Ramos (cell line): ENCODE data around the gene CCDC112.
"Not testable (repeated sequence)": the region's sequence is repeated elsewhere in the genome, so short reads cannot be mapped to it uniquely, and the experiment has no call there.

Experiments used
- in situ Hi-C: fragments of 300-500 bp; cut with MboI; formaldehyde crosslinking; loops from one replicate; pipeline ENCODE4 v1.14.3; 2022; ENCODE audit warnings: low sequenced_read_pairs; ENCODE audit not compliant: unreplicated experiment

CCDC112 gene

DNA sequence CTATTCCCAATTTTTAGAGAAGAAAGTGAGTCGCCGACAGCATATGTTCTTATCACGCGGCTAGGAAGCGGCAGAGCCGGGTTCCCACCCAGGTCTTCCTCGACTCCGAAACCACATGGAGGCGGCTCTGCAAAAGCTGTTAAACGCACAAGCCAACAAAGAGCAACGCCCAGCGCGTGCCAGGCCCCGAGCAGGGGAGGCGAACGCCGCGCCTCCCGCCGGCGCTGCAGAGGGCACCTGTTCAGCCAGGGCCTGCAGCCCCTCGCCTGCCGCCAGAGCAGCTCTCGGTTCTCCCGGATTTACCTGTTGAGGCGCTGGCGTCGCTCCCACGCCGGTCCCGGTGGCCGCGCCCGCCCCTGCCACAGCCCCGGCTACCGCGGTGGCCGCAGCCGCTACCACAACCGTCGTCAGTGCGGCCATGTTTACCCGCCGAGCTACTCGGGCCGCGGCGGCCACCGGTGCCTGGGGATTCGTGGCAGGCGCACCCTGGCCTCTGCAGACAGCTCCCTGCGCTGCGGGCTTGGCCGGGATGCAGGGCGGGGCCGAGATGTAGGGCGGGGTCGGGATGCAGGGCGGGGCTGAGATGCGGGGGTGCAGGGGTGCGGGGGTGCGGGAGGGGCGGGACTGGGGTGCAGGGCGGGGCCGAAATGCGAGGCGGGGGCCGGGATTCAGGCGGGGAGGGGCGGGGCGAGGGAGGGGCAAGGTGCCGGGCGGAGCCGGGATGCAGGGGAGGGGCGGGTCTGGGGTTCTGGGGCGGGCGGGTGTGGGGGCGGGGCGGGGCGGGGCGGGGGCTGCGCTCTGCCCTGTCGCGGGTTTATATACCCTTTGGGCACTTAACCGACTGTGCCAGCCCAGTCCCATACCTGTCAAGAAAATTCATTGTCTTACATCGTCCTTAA is at the start of gene CCDC112:
Gene CCDC112, minus strand, starts transcription at position 531 of the 899 bp plus-strand sequence. Its CDS starts 111 bp downstream, at position 420.
- in situ Hi-C loops, result loop anchor here (25.0 kb wide), 1 partner anchor 541 kb away; the partner anchor contains the start of genes AP3S1 and ATG12

DNA sequence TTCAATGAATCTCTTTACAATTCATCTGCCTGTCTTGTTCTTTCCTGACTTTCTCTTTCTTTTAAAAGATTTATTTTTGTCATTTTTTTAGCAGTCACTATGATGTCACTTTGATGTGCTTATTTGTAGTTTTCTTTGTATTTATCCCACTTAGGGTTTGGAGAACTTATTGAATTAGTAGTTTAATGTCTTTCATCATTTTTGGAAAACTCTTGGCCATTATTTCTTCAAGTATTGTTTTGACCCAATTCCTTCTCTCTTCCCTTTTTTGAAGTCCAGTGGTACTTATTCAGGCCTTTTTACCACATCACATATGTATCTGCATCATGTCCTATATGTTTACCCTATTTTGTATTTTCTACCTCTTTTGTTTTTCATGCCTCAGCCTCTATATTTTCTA is 48.9 kb upstream of the CCDC112 start:
- in situ Hi-C loops, result no loop called here

GRCh38 chr5:115343855-115344254 is 47.4 kb upstream of the CCDC112 start:
- in situ Hi-C loops, result no loop called here

DNA sequence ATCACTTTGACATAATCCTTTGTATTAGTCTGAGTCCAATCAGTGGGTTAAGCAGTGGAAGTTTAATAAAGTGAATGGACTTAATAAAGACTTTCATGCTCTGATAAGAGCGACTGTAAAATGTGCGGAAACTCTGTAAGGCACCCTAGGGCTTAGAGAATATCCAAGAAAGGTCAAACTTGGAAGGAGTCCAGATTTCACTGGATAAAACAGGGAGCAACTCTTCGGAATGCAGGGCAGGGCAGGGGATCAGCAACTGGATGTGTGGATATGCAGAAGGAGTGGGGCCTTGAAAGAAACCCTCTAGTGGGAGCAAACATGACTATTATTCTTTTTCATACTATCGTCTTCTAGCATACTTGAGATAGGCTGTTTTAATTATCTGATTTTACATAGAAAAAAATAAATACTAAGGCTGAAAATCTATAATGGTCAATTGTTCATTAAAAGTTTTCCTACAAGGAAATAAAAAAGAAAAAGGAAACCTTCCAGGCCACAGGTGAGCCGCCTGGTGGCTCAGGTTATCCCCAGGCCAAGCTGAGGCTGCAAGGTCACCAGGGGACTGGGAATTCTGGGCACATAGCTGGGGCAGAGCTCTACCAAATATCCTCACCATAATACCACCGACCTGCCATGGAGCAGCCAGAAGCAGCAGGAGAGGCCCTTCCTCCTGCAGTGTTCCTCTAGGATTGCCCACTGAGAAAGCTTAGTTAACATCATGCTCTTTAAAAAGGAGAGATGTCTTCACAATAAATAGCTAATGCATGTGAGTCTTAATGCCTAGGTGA is 46.3 kb upstream of the CCDC112 start:
- in situ Hi-C loops, result no loop called here

GRCh38 chr5:115341745-115342144 is 45.3 kb upstream of the CCDC112 start:
- in situ Hi-C loops, result no loop called here

DNA sequence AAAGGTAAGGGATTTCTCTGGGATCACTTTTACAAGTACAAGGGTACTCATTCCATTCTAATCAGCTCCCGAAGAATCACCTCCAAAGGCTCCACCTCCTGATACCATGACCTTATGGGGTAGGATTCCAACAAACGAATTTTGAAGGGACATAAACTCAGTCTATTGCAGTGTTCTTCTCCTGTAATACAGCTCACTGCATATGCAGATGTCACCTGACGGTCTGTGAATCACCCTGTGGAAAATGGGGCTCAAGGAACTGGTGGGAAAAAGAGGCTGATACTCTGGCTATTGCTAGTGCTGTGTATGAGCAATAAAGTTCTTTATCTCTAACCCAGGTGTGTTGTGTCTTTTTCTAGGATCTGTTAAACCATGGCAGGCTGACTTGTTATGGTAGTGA is 42.4 kb upstream of the CCDC112 start:
- in situ Hi-C loops, result no loop called here

DNA sequence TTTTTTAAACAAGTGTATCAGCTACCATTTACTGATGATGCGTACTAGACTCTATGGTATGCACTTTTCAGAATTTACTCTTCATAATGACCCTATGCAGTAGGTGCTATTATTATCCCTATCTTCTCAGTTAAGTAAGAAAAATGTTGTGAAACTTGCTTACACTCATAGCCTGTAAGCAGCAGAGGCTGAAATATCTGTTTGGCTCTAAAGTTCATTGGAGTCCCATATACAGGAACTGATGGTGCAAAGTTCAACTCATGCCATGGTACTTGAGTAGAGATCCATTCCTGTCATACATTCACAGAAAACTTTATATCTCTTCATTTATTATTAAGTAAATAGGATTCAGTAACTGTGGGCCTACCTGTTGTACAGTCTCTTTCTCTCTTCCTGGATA is 41.4 kb upstream of the CCDC112 start:
- in situ Hi-C loops, result no loop called here

GRCh38 chr5:115336964-115337363 is 40.5 kb upstream of the CCDC112 start:
- in situ Hi-C loops, result no loop called here

- in situ Hi-C loops, result no loop called here
Observed at GRCh38 chr5:115336201-115336720, 39.8 kb upstream of the CCDC112 start.

DNA sequence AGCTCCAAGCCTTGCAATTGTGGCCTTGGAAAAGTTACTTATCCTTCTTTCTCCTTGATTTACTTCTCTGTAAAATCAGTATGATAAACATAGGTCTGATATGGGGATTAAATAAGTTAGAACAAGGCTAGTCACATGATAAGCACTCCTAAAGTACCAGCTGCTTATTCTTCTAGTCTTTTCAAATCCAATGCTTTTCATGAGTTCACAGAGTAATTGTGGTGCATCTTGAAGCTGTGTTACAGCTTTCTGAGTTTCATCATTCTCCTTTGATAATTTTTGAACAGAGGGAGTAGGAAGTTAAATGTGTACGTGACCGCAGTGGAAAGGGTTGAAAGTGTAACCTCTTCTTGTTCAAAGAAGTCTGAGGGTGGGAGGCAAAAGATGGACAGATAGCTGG is 38.8 kb upstream of the CCDC112 start:
- in situ Hi-C loops, result no loop called here

- in situ Hi-C loops, result no loop called here
Observed at GRCh38 chr5:115333164-115333563, 36.7 kb upstream of the CCDC112 start.

DNA sequence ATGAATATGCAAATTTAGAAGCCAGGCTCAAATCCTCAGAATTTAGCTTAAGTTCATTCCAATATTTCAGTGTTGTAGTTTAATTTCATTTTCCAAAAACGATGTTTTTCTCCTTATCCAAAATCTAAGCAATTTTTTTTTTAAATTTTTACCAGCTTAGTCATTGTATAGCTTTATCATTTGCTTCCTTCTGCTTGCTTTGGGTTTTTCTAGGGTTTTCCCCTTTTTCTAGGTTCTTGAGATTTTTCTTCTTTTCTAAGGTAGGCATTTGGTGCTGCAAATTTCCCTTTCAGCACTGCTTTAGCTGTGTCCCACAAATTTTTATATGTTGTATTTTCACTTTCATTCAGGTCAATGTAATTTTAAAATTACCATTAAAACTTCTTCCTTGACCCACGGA is 34.4 kb upstream of the CCDC112 start:
- in situ Hi-C loops, result no loop called here

DNA sequence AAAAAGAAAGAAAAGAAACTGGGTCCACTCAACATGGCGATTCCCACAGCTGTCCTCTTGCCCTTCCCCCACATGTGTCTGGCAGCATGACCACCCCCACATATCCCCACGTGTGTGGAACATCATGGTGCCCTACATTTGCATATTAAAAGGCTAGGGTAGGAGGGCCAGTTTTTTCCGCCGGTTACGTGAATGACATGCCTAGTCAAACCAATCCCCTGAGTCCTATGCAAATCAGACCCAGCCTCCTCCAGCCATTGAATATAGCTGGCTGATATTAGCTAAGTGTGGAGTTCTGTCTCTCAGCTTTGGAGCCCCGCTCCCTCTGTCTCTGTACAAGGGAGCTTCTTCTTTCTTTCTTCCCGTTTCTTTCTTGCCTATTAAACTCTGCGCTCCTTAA is 33.0 kb upstream of the CCDC112 start:
- in situ Hi-C loops, result no loop called here

- in situ Hi-C loops, result not testable (repeated sequence)
Observed at GRCh38 chr5:115328617-115329274, 32.3 kb upstream of the CCDC112 start.

DNA sequence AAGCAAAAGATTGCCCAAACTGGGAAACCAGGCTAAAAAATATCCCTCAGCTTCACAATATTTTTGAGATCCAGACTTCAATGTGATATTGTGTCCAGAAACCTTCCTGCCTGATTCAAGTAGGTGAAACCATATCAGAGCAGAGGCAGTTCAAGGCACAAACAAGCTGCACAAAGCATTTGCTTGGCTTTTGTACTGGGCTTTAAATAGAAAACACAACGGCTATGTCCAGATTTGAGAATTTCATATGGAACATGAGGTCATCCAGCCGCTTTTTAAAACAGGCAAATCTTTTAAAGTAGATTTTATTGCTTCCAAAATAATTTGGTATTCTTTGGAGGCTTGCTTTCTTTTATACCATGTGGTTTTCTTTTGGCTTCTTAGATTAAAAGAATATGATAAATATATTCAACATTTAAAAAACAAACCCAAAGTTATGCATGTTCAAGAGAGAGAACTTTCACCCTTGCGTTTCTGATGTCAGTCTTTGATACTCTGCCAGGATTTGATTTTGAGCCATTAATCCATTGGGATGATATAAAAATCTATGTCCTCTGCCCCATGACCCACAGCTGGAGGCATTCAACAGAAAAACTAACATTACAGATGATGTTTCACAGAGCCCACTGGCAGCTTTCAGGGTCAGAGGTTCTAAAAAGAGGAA is 29.0 kb upstream of the CCDC112 start:
- in situ Hi-C loops, result no loop called here

DNA sequence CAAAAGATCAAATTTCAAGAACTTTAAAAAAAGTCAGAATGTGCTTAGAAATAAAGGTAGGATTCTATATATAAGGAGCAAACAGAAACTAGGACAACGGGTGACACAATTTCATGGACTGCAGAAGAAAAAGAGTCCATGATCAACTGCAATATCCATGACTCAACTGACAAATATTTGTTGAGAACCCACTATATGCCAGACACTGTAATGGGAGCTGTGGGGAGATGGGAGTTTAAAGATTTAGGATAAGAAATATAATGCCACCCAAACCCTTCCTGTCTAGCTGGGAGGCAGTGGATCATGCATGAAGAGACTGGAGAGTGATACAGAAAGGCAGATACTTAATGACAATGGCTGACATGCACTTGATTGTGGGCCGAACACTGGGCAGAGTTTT is 27.6 kb upstream of the CCDC112 start:
- in situ Hi-C loops, result loop anchor here (25.0 kb wide), 1 partner anchor 738 kb away; no protein-coding TSS in a partner anchor

DNA sequence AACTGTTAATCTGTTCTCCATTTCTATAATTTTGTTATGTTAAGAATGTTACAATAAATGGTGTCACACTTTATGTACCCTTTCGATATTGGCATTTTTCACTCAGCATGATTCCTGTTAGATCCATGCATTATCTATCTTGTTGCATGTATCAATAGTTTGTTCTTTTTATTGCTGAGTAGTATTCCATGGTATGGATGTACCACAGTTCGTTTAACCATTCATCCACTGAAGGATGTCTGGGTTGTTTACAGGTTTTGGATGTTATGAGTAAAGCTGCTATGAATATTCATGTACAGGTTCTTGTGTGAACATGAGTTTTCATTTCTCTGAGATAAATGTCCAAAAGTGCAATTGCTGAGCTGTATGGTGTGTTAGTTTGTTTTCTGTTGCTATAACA is 26.3 kb upstream of the CCDC112 start:
- in situ Hi-C loops, result loop anchor here (25.0 kb wide), 1 partner anchor 740 kb away; no protein-coding TSS in a partner anchor

DNA sequence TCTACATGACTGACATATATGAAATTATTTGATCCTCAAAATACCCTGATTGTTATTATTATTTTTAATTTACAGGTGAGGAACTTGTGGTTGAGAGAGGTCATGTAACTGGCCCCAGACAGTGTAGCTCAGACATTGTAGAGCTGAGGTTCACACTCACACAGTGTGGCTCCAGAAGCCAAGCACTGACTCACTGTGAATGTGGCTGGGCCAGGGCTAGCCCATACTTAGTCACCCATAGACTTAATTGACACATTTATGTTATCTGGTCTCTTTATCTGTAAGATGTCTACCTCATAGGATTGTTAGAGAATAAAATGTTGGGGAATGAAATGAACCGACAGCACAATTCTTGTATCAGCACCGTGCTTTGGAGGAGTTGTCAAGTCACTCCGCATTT is 24.9 kb upstream of the CCDC112 start:
- in situ Hi-C loops, result loop anchor here (25.0 kb wide), 1 partner anchor 741 kb away; no protein-coding TSS in a partner anchor

GRCh38 chr5:115320515-115320914 is 24.1 kb upstream of the CCDC112 start:
- in situ Hi-C loops, result loop anchor here (25.0 kb wide), 1 partner anchor 742 kb away; no protein-coding TSS in a partner anchor

- in situ Hi-C loops, result loop anchor here (25.0 kb wide), 1 partner anchor 742 kb away; no protein-coding TSS in a partner anchor
Observed at GRCh38 chr5:115320006-115320405, 23.6 kb upstream of the CCDC112 start.
